GM12891 (cell line): ENCODE results near the gene PDLIM1.

Experiments used
- PAX5 ChIP-seq: IDR thresholded peaks from 2 replicates; pipeline ENCODE4 v1.6.1; 2011; ENCODE audit warnings: low read length, moderate library complexity, mild to moderate bottlenecking; ENCODE audit not compliant: insufficient read depth, severe bottlenecking
- POLR2A ChIP-seq: IDR thresholded peaks from 2 replicates; pipeline ENCODE4 v1.6.1; 2011; ENCODE audit warnings: low read depth, low read length, control low read depth
- POLR2AphosphoS5 ChIP-seq: IDR thresholded peaks from 2 replicates; pipeline ENCODE4 v1.6.1; 2011; ENCODE audit warnings: low read depth, low read length, control low read depth
- POU2F2 ChIP-seq: IDR thresholded peaks from 2 replicates; pipeline ENCODE4 v1.6.1; 2011; ENCODE audit warnings: low read depth, mild to moderate bottlenecking, control low read depth, low read length, moderate library complexity
- SPI1 ChIP-seq: IDR thresholded peaks from 2 replicates; pipeline ENCODE4 v1.6.1; 2011; ENCODE audit warnings: low read depth, low read length, control low read depth
- TAF1 ChIP-seq: IDR thresholded peaks from 2 replicates; pipeline ENCODE4 v1.6.1; 2011; ENCODE audit warnings: low read depth, low read length, control low read depth

DNA sequence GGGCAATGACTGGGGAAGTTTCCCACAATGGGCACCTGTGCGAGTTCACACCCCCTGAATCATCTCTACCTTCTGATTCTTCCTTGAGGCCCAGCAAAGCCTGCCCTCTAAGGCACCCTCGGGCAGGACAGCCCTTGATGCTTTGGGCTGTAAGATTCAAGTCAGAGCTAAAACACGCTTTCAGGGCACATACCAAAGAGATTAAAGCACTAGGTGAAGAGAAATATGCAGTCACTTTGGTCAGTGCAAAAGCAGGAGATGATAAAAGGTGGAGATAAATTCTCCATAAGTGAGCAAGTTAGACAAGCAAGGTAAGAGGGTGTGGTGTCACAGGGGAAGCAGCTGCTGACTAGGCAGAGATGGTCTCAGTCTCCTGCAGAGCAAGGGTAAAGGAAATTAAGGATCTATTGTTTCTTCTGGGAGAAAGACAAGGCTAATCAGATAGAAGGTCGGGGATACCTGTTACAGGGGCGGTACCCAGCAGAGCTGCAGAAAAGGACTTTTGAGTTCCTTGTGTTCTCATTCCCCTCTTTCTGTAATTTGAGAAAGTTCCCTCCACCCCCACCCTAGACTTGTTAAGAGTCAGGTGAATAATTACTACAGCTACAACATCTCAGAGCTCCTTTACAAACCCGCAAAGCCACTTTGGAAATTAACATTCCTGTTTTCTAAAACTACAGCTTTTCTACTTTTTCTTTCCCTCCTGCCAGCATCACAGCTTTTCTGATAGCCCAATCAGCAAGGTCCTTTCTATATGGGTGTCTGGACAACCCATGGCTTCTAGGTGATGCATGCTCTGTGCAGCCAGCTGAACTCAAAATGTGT is 26.4 kb downstream of the PDLIM1 start:
- no peak for TF ChIP-seq POLR2A
- no peak for TF ChIP-seq PAX5
- no peak for TF ChIP-seq POU2F2
- TF ChIP-seq TAF1, result no peak
- no peak for TF ChIP-seq POLR2AphosphoS5
- TF ChIP-seq SPI1, result no peak
